GM12878 (cell line): ENCODE measurements around the gene ZC3H10. TPM values are rescaled to one million over a fixed set of nuclear protein-coding genes. Genes with fewer than 3 reads are reported as not detected.

Source experiments
- CBX3 ChIP-seq: fragments of 200-600 bp; sonication (generic); IDR thresholded peaks from 2 replicates; pipeline ENCODE4 v1.6.1; 2016; ENCODE audit warnings: low read depth, borderline replicate concordance
- EGR1 ChIP-seq, 2 experiments: IDR thresholded peaks; 1 replicate in 1 of 2; 2 replicates in 1 of 2; pipeline ENCODE4 v1.6.1; 2011 to 2012; ENCODE audit warnings: low read depth in 2 of 2, low read length in 2 of 2, borderline replicate concordance in 1 of 2, mild to moderate bottlenecking in 1 of 2, moderate library complexity in 1 of 2
- FOS ChIP-seq: IDR thresholded peaks from 3 replicates; pipeline ENCODE4 v1.6.1; 2011; ENCODE audit warnings: borderline replicate concordance; ENCODE audit not compliant: insufficient read length; ENCODE audit errors: extremely low read depth
- HDAC6 ChIP-seq: fragments of 200-600 bp; sonication (generic); IDR thresholded peaks from one replicate; pipeline ENCODE4 v1.8.0; 2017; ENCODE audit warnings: antibody characterized with exemption; ENCODE audit not compliant: unreplicated experiment
- IKZF2 ChIP-seq, 2 experiments: fragments of 450-650 bp; IDR thresholded peaks; 2 replicates each; pipeline ENCODE4 v1.6.1; 2017; ENCODE audit warnings: mild to moderate bottlenecking in 2 of 2, moderate library complexity in 2 of 2
- IRF4 ChIP-seq: IDR thresholded peaks from 2 replicates; pipeline ENCODE4 v1.6.1; 2011; ENCODE audit warnings: low read depth, low read length
- LARP7 ChIP-seq: fragments of 450-650 bp; IDR thresholded peaks from 2 replicates; pipeline ENCODE4 v1.6.1; 2017; ENCODE audit warnings: mild to moderate bottlenecking
- NBN ChIP-seq: fragments of 450-650 bp; IDR thresholded peaks from 2 replicates; pipeline ENCODE4 v1.6.1; 2016
- NR2C1 ChIP-seq: fragments of 450-650 bp; IDR thresholded peaks from 2 replicates; pipeline ENCODE4 v1.6.1; 2017; ENCODE audit warnings: antibody characterized with exemption, mild to moderate bottlenecking, moderate library complexity
- PAX5 ChIP-seq: IDR thresholded peaks from 2 replicates; pipeline ENCODE4 v1.6.1; 2011; ENCODE audit warnings: low read depth, low read length, borderline replicate concordance
- POLR2A ChIP-seq: IDR thresholded peaks from 2 replicates; pipeline ENCODE4 v1.6.1; 2011; ENCODE audit warnings: low read depth, mild to moderate bottlenecking, low read length
- SIX5 ChIP-seq: IDR thresholded peaks from 2 replicates; pipeline ENCODE4 v1.6.1; 2011; ENCODE audit warnings: mild to moderate bottlenecking, low read depth, low read length, moderate library complexity; ENCODE audit not compliant: severe bottlenecking
- STAT1 ChIP-seq: fragments of 450-650 bp; conservative IDR thresholded peaks from 2 replicates; pipeline ENCODE4 v1.6.1; 2014; ENCODE audit warnings: antibody characterized with exemption, mild to moderate bottlenecking
- TARDBP ChIP-seq: IDR thresholded peaks from 2 replicates; pipeline ENCODE4 v1.6.1; 2016; ENCODE audit warnings: borderline replicate concordance
- YY1 ChIP-seq: IDR thresholded peaks from 2 replicates; pipeline ENCODE4 v1.6.1; 2011; ENCODE audit warnings: low read depth, mild to moderate bottlenecking, low read length
- ZNF274 ChIP-seq: IDR thresholded peaks from one replicate; pipeline ENCODE4 v1.8.0; 2011; ENCODE audit not compliant: insufficient read length, insufficient read depth
- polyA plus RNA-seq, 11 experiments: library from polyadenylated mRNA; depleted of rRNA in 4 of 11; unstranded in 6 of 11; stranded (reverse) in 5 of 11; fragments of >200 nt; fragmentation: Nextera tagmentation in 4 of 11; fragmentation: Illumina TruSeq in 1 of 11; extraction: Ambion mirVana in 4 of 11; extraction: Trizol in 1 of 11; gene quantifications; 1 replicate in 1 of 11; 2 replicates in 10 of 11; pipeline versions ENCODE4 v1.2.1 to v1.2.3, GENCODE V29; 2011 to 2016; ENCODE audit warnings: inconsistent platforms in 2 of 11, missing spikeins in 2 of 11, low read depth in 1 of 11
- total RNA-seq, 4 experiments: library from RNA; depleted of rRNA in 3 of 4; stranded (reverse); fragments of >200 nt in 3 of 4; fragmentation: Illumina TruSeq in 1 of 4; extraction: Trizol in 1 of 4; gene quantifications; 2 replicates each; pipeline versions ENCODE4 v1.2.1 to v1.2.3, GENCODE V29; 2013 to 2021
- TF ChIP-seq, protein P1 (sequence below): fragments of 450-650 bp; IDR thresholded peaks from 2 replicates; pipeline ENCODE4 v1.6.1; 2018; ENCODE audit warnings: mild to moderate bottlenecking, low read depth, moderate library complexity; ENCODE audit not compliant: partially characterized antibody
- TF ChIP-seq, protein P2 (sequence below): fragments of 450-650 bp; IDR thresholded peaks from 2 replicates; pipeline ENCODE4 v1.6.1; 2016; ENCODE audit warnings: mild to moderate bottlenecking, moderate library complexity, borderline replicate concordance
- TF ChIP-seq, protein P3 (sequence below): IDR thresholded peaks from 2 replicates; pipeline ENCODE4 v1.6.1; 2011; ENCODE audit warnings: low read depth, mild to moderate bottlenecking, low read length, moderate library complexity, borderline replicate concordance; ENCODE audit errors: extremely low read depth
- TF ChIP-seq, protein P4 (sequence below): fragments of 450-650 bp; IDR thresholded peaks from 2 replicates; pipeline ENCODE4 v1.6.1; 2018; ENCODE audit warnings: borderline replicate concordance, mild to moderate bottlenecking; ENCODE audit not compliant: partially characterized antibody
- TF ChIP-seq, protein P5 (sequence below): IDR thresholded peaks from 2 replicates; pipeline ENCODE4 v1.6.1; 2012; ENCODE audit warnings: low read depth, low read length, improper control_type of control experiment

The ZC3H10 gene
- total and polyA plus RNA-seq, 10 of the 15 experiments (the other 5 are each of a cell fraction or from before 2014, with no cell fraction given), result 0.56 to 6.4 (median 3.7) TPM

DNA sequence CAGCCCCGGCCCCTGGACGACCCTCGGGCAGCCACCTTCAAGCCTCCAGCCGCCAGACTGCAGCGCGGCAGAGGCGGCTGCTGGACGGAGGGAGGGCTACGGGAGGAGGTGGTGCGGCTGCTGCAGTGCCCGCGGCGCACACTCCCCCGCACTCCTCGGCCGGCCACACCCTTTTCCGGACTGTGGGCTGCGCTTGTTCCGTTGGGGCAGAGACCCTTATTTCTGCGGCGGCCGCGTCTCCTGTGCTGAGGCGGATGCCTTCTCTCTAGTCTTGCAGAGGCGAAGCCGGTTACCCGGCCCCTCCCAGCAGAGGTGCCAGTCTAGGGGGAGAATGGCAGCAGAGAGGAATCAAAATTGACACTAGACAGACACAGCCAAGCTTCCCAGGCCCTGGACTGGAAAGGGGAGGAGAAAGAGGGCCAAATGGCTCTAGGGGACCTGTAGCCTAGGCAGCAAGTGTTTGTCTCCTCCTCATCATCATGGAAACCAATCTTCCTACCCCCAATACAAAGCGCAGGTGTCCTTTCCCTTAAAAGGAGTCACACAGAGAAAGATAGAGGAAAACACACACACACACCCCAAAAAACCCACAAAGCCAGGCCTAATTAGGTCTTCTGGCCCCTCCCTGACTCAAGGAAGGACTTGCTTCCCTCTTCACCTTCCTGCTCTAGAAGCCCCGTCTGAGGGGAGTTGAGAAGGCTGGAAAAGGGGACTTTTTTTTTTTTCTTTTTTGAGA lies 11.3 kb downstream of the ZC3H10 start (continued):
- TF ChIP-seq, protein P1, sequence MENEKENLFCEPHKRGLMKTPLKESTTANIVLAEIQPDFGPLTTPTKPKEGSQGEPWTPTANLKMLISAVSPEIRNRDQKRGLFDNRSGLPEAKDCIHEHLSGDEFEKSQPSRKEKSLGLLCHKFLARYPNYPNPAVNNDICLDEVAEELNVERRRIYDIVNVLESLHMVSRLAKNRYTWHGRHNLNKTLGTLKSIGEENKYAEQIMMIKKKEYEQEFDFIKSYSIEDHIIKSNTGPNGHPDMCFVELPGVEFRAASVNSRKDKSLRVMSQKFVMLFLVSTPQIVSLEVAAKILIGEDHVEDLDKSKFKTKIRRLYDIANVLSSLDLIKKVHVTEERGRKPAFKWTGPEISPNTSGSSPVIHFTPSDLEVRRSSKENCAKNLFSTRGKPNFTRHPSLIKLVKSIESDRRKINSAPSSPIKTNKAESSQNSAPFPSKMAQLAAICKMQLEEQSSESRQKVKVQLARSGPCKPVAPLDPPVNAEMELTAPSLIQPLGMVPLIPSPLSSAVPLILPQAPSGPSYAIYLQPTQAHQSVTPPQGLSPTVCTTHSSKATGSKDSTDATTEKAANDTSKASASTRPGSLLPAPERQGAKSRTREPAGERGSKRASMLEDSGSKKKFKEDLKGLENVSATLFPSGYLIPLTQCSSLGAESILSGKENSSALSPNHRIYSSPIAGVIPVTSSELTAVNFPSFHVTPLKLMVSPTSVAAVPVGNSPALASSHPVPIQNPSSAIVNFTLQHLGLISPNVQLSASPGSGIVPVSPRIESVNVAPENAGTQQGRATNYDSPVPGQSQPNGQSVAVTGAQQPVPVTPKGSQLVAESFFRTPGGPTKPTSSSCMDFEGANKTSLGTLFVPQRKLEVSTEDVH, result no peak
- TF ChIP-seq, protein P2, sequence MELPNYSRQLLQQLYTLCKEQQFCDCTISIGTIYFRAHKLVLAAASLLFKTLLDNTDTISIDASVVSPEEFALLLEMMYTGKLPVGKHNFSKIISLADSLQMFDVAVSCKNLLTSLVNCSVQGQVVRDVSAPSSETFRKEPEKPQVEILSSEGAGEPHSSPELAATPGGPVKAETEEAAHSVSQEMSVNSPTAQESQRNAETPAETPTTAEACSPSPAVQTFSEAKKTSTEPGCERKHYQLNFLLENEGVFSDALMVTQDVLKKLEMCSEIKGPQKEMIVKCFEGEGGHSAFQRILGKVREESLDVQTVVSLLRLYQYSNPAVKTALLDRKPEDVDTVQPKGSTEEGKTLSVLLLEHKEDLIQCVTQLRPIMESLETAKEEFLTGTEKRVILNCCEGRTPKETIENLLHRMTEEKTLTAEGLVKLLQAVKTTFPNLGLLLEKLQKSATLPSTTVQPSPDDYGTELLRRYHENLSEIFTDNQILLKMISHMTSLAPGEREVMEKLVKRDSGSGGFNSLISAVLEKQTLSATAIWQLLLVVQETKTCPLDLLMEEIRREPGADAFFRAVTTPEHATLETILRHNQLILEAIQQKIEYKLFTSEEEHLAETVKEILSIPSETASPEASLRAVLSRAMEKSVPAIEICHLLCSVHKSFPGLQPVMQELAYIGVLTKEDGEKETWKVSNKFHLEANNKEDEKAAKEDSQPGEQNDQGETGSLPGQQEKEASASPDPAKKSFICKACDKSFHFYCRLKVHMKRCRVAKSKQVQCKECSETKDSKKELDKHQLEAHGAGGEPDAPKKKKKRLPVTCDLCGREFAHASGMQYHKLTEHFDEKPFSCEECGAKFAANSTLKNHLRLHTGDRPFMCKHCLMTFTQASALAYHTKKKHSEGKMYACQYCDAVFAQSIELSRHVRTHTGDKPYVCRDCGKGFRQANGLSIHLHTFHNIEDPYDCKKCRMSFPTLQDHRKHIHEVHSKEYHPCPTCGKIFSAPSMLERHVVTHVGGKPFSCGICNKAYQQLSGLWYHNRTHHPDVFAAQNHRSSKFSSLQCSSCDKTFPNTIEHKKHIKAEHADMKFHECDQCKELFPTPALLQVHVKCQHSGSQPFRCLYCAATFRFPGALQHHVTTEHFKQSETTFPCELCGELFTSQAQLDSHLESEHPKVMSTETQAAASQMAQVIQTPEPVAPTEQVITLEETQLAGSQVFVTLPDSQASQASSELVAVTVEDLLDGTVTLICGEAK, result no peak
- TF ChIP-seq YY1, result no peak
- peak; percentile 78 for TF ChIP-seq POLR2A
- TF ChIP-seq, protein P3, sequence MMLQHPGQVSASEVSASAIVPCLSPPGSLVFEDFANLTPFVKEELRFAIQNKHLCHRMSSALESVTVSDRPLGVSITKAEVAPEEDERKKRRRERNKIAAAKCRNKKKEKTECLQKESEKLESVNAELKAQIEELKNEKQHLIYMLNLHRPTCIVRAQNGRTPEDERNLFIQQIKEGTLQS, result no peak
- TF ChIP-seq STAT1, result no peak
- TF ChIP-seq HDAC6, result no peak
- TF ChIP-seq SIX5, result no peak
- no peak for TF ChIP-seq IRF4
- no peak for TF ChIP-seq NR2C1
- TF ChIP-seq TARDBP, result no peak
- no peak for TF ChIP-seq NBN
- peak; percentile 41 to 95 for TF ChIP-seq EGR1 (IDR thresholded peaks at IDR 0.05; ENCODE audit: borderline replicate concordance in 1 of 2, low read depth in 2 of 2, low read length in 2 of 2)
- no peak for TF ChIP-seq PAX5
- TF ChIP-seq FOS, result no peak
- no peak for TF ChIP-seq IKZF2 (IDR thresholded peaks at IDR 0.05)
- TF ChIP-seq CBX3, result no peak
- TF ChIP-seq ZNF274, result no peak
- TF ChIP-seq, protein P4, sequence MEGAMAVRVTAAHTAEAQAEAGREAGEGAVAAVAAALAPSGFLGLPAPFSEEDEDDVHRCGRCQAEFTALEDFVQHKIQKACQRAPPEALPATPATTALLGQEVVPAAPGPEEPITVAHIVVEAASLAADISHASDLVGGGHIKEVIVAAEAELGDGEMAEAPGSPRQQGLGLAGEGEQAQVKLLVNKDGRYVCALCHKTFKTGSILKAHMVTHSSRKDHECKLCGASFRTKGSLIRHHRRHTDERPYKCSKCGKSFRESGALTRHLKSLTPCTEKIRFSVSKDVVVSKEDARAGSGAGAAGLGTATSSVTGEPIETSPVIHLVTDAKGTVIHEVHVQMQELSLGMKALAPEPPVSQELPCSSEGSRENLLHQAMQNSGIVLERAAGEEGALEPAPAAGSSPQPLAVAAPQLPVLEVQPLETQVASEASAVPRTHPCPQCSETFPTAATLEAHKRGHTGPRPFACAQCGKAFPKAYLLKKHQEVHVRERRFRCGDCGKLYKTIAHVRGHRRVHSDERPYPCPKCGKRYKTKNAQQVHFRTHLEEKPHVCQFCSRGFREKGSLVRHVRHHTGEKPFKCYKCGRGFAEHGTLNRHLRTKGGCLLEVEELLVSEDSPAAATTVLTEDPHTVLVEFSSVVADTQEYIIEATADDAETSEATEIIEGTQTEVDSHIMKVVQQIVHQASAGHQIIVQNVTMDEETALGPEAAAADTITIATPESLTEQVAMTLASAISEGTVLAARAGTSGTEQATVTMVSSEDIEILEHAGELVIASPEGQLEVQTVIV, result no peak
- TF ChIP-seq, protein P5, sequence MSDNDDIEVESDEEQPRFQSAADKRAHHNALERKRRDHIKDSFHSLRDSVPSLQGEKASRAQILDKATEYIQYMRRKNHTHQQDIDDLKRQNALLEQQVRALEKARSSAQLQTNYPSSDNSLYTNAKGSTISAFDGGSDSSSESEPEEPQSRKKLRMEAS, result no peak
- 0 out of 2 replicates have a peak, but pooled peaks have one; percentile 40 for TF ChIP-seq LARP7
